ENCODE measurements around the gene SLC16A5. TPM values are rescaled to one million over a fixed set of nuclear protein-coding genes. Genes with fewer than 3 reads are reported as not detected.

SLC16A5 gene
- total RNA-seq, 1 donor from 2014 or later, result 7.3 TPM

GRCh38 chr17:75099881-75100595 is 12.3 kb downstream of the SLC16A5 start:
- H3K4me3 Mint-ChIP-seq, result no peak overlapping the region
- no peaks in the 10 kb centered on the region for H3K9me3 Mint-ChIP-seq
- H3K36me3 Mint-ChIP-seq (ENCODE audit: low read depth), result no peaks in the 10 kb centered on the region
- TF ChIP-seq, protein P1, sequence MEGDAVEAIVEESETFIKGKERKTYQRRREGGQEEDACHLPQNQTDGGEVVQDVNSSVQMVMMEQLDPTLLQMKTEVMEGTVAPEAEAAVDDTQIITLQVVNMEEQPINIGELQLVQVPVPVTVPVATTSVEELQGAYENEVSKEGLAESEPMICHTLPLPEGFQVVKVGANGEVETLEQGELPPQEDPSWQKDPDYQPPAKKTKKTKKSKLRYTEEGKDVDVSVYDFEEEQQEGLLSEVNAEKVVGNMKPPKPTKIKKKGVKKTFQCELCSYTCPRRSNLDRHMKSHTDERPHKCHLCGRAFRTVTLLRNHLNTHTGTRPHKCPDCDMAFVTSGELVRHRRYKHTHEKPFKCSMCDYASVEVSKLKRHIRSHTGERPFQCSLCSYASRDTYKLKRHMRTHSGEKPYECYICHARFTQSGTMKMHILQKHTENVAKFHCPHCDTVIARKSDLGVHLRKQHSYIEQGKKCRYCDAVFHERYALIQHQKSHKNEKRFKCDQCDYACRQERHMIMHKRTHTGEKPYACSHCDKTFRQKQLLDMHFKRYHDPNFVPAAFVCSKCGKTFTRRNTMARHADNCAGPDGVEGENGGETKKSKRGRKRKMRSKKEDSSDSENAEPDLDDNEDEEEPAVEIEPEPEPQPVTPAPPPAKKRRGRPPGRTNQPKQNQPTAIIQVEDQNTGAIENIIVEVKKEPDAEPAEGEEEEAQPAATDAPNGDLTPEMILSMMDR (conservative IDR thresholded peaks at IDR 0.05), result no peak
- no peaks in the 10 kb centered on the region for H3K4me1 Mint-ChIP-seq
- no peaks in the 10 kb centered on the region for H3K27me3 Mint-ChIP-seq (ENCODE audit: low read depth)
- H3K27ac Mint-ChIP-seq (ENCODE audit: unreplicated experiment), result no peak overlapping the region
- DNase-seq (ENCODE audit: low read depth, low spot score), result no peak

DNA sequence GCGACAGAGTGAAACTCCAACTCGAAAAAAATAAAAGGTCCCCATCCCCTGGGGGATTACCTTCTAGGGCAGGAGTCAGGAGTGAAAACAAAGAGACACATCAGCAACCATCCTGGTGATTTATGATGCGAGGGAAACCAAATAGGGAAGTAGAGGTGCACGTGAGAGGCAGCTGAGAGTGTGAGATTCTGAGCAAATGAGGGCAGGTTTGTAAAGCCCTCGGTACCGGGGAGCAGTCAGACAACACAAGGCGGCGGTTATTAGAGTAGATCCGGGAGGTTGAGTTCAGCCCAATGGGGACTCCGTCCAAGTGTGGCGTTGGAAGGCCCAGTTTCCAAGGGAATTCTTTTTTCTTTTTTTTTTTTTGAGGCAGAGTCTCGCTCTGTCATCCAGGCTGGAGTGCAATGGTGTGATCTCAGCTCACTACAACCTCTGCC is 14.6 kb downstream of the SLC16A5 start:
- H3K4me1 Mint-ChIP-seq, result peaks cover 5% of the 10 kb centered on the region
- no peaks in the 10 kb centered on the region for H3K9me3 Mint-ChIP-seq
- H3K36me3 Mint-ChIP-seq (ENCODE audit: low read depth), result no peaks in the 10 kb centered on the region
- TF ChIP-seq, protein P1 (conservative IDR thresholded peaks at IDR 0.05), result no peak
- H3K27me3 Mint-ChIP-seq (ENCODE audit: low read depth), result no peaks in the 10 kb centered on the region
- H3K4me3 Mint-ChIP-seq, result peak overlapping the region; percentile 5
- H3K27ac Mint-ChIP-seq (ENCODE audit: unreplicated experiment), result peak overlapping the region; percentile 4
- DNase-seq (ENCODE audit: low read depth, low spot score), result no peak

DNA sequence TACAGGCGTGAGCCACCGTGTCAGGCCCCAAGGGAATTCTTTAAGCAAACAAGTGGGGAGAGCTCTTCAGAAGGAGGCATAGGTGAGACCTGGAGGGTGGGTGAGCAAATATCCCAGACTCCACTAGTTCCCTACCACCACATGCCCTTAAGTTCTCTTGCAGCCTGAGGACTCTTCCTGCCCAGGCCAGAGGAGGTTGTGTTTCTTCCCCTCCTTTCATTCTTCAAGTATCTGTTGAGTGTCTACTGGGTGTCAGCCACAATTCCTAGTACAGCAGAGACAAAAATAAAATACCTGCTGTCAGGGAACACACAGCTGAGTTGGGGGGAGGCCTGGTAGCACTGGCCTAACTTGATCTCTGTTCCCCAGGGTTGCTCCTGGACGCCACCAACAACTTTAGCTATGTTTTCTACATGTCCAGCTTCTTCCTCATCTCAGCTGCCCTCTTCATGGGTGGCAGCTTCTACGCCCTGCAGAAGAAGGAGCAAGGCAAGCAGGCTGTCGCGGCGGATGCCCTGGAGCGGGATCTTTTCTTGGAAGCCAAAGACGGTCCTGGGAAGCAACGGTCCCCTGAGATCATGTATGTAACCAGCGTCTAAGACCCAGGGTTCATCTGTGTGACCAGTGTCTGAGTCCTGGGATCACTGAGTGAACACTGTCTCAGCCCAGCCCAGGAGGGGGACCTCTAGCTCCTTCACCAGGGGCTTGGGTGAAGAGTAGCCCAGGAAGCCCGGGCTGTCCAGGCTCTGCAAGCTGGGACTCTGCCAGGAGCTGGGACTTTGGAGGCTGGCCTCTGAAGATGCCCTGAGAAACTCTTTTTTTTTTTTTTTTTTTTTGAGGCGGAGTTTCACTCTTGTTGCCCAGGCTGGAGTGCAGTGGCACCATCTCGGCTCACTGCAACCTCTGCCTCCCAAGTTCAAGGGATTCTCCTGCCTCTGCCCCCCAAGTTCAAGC is 16.1 kb downstream of the SLC16A5 start:
- Mint-ChIP-seq H3K9me3 (no peaks in the 10 kb centered on the region), H3K4me3 (no peak overlapping the region), H3K27ac (ENCODE audit: unreplicated experiment) (no peak overlapping the region), H3K36me3 (ENCODE audit: low read depth) (no peaks in the 10 kb centered on the region), H3K4me1 (peaks cover 5% of the 10 kb centered on the region), H3K27me3 (ENCODE audit: low read depth) (peaks cover 2% of the 10 kb centered on the region)
- TF ChIP-seq, protein P1 (conservative IDR thresholded peaks at IDR 0.05), result no peak
- DNase-seq (ENCODE audit: low read depth, low spot score), result no peak

DNA sequence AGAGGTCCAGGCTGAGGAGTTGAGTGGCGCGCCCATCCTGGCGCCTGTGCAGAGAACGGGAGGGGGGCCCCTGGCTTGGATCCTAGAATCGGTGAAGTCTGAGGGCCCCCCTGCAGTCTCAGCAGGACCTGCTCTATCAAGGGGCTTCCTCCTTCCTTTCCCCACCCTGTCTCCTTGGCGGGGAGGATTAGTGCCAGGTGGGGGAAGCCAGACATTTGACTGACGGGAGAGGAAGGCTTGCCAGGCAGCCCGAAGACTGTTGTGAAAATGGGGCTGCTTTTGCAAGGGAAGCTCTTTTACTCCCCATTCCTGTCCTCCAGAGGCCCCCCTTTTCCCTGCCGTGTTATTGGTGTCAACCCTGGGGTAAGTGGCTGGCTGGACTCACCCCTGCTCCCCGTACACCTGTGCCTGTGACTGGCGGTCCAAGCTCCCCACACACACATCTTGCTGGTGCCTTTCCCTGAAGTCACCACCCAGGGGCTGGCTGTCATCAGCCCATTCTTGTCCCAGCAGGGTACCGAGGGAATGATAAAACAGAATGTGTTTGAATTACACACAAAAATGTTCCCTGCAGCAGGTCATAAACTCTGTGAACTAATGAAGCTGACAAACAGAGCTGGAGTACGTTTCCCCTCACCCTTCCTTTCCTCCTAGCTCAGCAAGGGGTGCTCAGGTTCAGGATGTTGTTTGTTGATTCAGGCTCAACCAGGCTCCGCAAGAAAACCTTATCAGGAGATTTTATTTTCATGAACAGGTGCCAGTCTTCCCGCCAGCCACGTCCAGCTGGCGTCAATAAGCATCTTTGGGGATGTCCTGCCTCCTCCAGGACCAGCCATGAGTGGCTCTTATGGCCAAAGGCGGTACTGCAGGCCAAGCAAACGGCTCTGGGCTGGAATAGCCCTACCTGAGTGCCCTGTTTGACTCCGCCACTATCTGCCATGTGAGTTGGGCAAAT is 17.6 kb downstream of the SLC16A5 start:
- Mint-ChIP-seq H3K27me3 (ENCODE audit: low read depth) (peaks cover 2% of the 10 kb centered on the region), H3K9me3 (no peaks in the 10 kb centered on the region), H3K4me1 (peaks cover 7% of the 10 kb centered on the region), H3K36me3 (ENCODE audit: low read depth) (no peaks in the 10 kb centered on the region), H3K27ac (ENCODE audit: unreplicated experiment) (no peak overlapping the region), H3K4me3 (peak overlapping the region; percentile 56)
- no peak for DNase-seq (ENCODE audit: low read depth, low spot score)
- TF ChIP-seq, protein P1 (conservative IDR thresholded peaks at IDR 0.05), result peak; percentile 70

DNA sequence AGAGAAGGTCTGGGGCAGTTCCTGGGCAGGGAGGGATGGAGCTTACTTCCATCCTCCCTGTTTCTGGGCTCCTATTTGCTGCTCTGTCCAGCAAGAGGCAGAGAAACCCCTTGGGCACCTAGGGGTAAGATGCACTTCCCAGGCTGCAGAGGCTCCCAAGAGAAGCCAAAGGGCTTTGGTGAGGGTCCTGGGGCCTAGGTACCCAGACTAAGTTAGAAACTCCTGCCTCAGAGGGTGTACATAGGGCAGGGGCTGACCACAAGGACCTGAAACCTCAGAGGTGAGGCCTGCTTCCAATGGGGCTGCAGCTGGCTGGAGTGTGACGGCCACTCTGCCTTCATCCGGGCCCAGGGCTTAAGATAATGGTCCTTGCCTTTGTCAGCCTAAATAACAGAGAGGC is 20.4 kb downstream of the SLC16A5 start:
- Mint-ChIP-seq H3K4me1 (peaks cover 18% of the 10 kb centered on the region), H3K4me3 (peak overlapping the region; percentile 58), H3K27ac (ENCODE audit: unreplicated experiment) (no peak overlapping the region), H3K36me3 (ENCODE audit: low read depth) (no peaks in the 10 kb centered on the region), H3K9me3 (no peaks in the 10 kb centered on the region), H3K27me3 (ENCODE audit: low read depth) (peaks cover 2% of the 10 kb centered on the region)
- no peak for DNase-seq (ENCODE audit: low read depth, low spot score)
- TF ChIP-seq, protein P1 (conservative IDR thresholded peaks at IDR 0.05), result no peak
